HEK293 (cell line): Measurements from ENCODE around the gene PAIP1.

ENCODE experiments used
- CTCF ChIA-PET: fragments of 350-600 bp; formaldehyde crosslinking; extraction: SDS; loops from one replicate; lab custom pipeline; 2021; ENCODE audit warnings: antibody characterized with exemption; lab: Yijun Ruan, JAX
- POLR2A ChIA-PET: fragments of 300-600 bp; formaldehyde crosslinking; extraction: SDS; loops from one replicate; lab custom pipeline; 2020; ENCODE audit warnings: antibody characterized with exemption, inconsistent platforms; lab: Yijun Ruan, JAX
- H3K27ac ChIP-seq: fragments of 200-500 bp; sonication (Bioruptor generic); 2 replicates; pipeline ENCODE4 v1.5.1; 2014; ENCODE audit warnings: low read depth, low read length, control low read depth, inconsistent platforms; ENCODE audit errors: extremely low read depth
- H3K36me3 ChIP-seq, 2 experiments: fragments of 200-500 bp in 1 of 2; sonication (Bioruptor generic) in 1 of 2; 1 replicate in 1 of 2; 2 replicates in 1 of 2; pipeline ENCODE4 v1.5.1; 2014 to 2017; ENCODE audit warnings: inconsistent platforms in 2 of 2, low read length in 2 of 2; ENCODE audit not compliant: control insufficient read depth in 2 of 2, insufficient read depth in 1 of 2
- H3K4me1 ChIP-seq: fragments of 200-500 bp; sonication (Bioruptor generic); 2 replicates; pipeline ENCODE4 v1.5.1; 2014; ENCODE audit warnings: mild to moderate bottlenecking, low read length, inconsistent platforms; ENCODE audit not compliant: control insufficient read depth, insufficient read depth
- H3K4me3 ChIP-seq: 2 replicates; pipeline ENCODE4 v1.5.1; 2011; ENCODE audit warnings: low read depth, mild to moderate bottlenecking, control low read depth, low read length, moderate library complexity
- H3K9me3 ChIP-seq: fragments of 200-500 bp; sonication (Bioruptor generic); 2 replicates; pipeline ENCODE4 v1.5.1; 2014; ENCODE audit warnings: low read depth, low read length, inconsistent platforms; ENCODE audit not compliant: control insufficient read depth, insufficient read depth
- KLF16 ChIP-seq: fragments of 450-650 bp; formaldehyde crosslinking; IDR thresholded peaks from 2 replicates; pipeline ENCODE4 v1.5.1; 2017; ENCODE audit warnings: missing biosample characterization, missing genetic modification characterization
- MZF1 ChIP-seq: fragments of 450-650 bp; formaldehyde crosslinking; IDR thresholded peaks from 2 replicates; pipeline ENCODE4 v1.5.1; 2017; ENCODE audit warnings: missing biosample characterization, missing genetic modification characterization, borderline replicate concordance
- PATZ1 ChIP-seq: fragments of 450-650 bp; formaldehyde crosslinking; IDR thresholded peaks from 2 replicates; pipeline ENCODE4 v1.5.1; 2016; ENCODE audit warnings: missing biosample characterization, missing genetic modification characterization
- PBX3 ChIP-seq: sonication (generic); formaldehyde crosslinking; IDR thresholded peaks from 2 replicates; pipeline ENCODE4 v1.8.1; 2022; ENCODE audit warnings: mild to moderate bottlenecking, moderate library complexity, missing genetic modification reagents
- PRDM10 ChIP-seq: fragments of 450-650 bp; formaldehyde crosslinking; IDR thresholded peaks from 2 replicates; pipeline ENCODE4 v1.5.1; 2016; ENCODE audit warnings: missing biosample characterization, missing genetic modification characterization
- SCRT2 ChIP-seq: fragments of 450-650 bp; formaldehyde crosslinking; IDR thresholded peaks from 2 replicates; pipeline ENCODE4 v1.5.1; 2016; ENCODE audit warnings: missing biosample characterization, missing genetic modification characterization
- YY1 ChIP-seq: fragments of 450-650 bp; formaldehyde crosslinking; IDR thresholded peaks from 2 replicates; pipeline ENCODE4 v1.5.1; 2018; ENCODE audit warnings: missing biosample characterization, missing genetic modification characterization
- ZBTB44 ChIP-seq: fragments of 450-650 bp; IDR thresholded peaks from 2 replicates; pipeline ENCODE4 v1.5.1; 2018; ENCODE audit warnings: missing biosample characterization, mild to moderate bottlenecking, missing genetic modification characterization
- ZFP69B ChIP-seq: fragments of 450-650 bp; formaldehyde crosslinking; IDR thresholded peaks from 2 replicates; pipeline ENCODE4 v1.5.1; 2016; ENCODE audit warnings: missing biosample characterization, missing genetic modification characterization
- ZNF18 ChIP-seq: fragments of 450-650 bp; formaldehyde crosslinking; IDR thresholded peaks from 2 replicates; pipeline ENCODE4 v1.5.1; 2016; ENCODE audit warnings: missing biosample characterization, missing genetic modification characterization
- ZNF214 ChIP-seq: fragments of 450-650 bp; formaldehyde crosslinking; IDR thresholded peaks from 2 replicates; pipeline ENCODE4 v1.5.1; 2017; ENCODE audit warnings: missing biosample characterization, mild to moderate bottlenecking, missing genetic modification characterization, borderline replicate concordance
- ZNF302 ChIP-seq: fragments of 450-650 bp; formaldehyde crosslinking; IDR thresholded peaks from 2 replicates; pipeline ENCODE4 v1.5.1; 2016; ENCODE audit warnings: missing biosample characterization, missing genetic modification characterization, low read depth
- ZNF335 ChIP-seq: fragments of 450-650 bp; formaldehyde crosslinking; conservative IDR thresholded peaks from 2 replicates; pipeline ENCODE4 v1.5.1; 2016; ENCODE audit warnings: missing biosample characterization, missing genetic modification characterization
- ZNF391 ChIP-seq: fragments of 450-650 bp; formaldehyde crosslinking; IDR thresholded peaks from 2 replicates; pipeline ENCODE4 v1.5.1; 2016; ENCODE audit warnings: low read depth, missing biosample characterization, missing genetic modification characterization, borderline replicate concordance
- ZNF549 ChIP-seq: fragments of 450-650 bp; IDR thresholded peaks from 2 replicates; pipeline ENCODE4 v1.5.1; 2018; ENCODE audit warnings: missing biosample characterization, missing genetic modification characterization, mild to moderate bottlenecking, inconsistent platforms, moderate library complexity
- ZNF561 ChIP-seq: fragments of 450-650 bp; IDR thresholded peaks from 2 replicates; pipeline ENCODE4 v1.5.1; 2018; ENCODE audit warnings: missing biosample characterization, missing genetic modification characterization, borderline replicate concordance
- ZNF639 ChIP-seq: fragments of 450-650 bp; formaldehyde crosslinking; IDR thresholded peaks from 2 replicates; pipeline ENCODE4 v1.5.1; 2016; ENCODE audit warnings: missing biosample characterization, missing genetic modification characterization
- ZNF645 ChIP-seq: fragments of 450-650 bp; formaldehyde crosslinking; IDR thresholded peaks from 2 replicates; pipeline ENCODE4; 2016; ENCODE audit warnings: missing biosample characterization, missing genetic modification characterization
- ZNF785 ChIP-seq: fragments of 450-650 bp; formaldehyde crosslinking; IDR thresholded peaks from 2 replicates; pipeline ENCODE4 v1.5.1; 2016; ENCODE audit warnings: missing biosample characterization, missing genetic modification characterization

Gene PAIP1

GRCh38 chr5:43602461-43603343 is 45.8 kb upstream of the PAIP1 start, which contains the start of gene NNT (continued):
- peak; percentile 95 for TF ChIP-seq PATZ1 (tag by site-specific recombination)
- no peak for TF ChIP-seq ZNF214 (tag by site-specific recombination)
- TF ChIP-seq PBX3 (CRISPR knock-in tag): peak; percentile 67; the same call in 1 of the 2 replicates
- TF ChIP-seq ZNF561 (tag by site-specific recombination): no peak; the same call in 1 of the 2 replicates
- TF ChIP-seq ZNF302: no peak
- no peak for TF ChIP-seq ZNF639 (tag by site-specific recombination)
- TF ChIP-seq ZNF549 (tag by site-specific recombination): no peak
- no peak for TF ChIP-seq ZFP69B (tag by site-specific recombination)
- no peak for TF ChIP-seq SCRT2
- TF ChIP-seq KLF16 (tag by site-specific recombination): peak; percentile 30; the same call in 1 of the 2 replicates

- peaks cover 20% of the 10 kb centered on the region for H3K4me1 ChIP-seq
- H3K36me3 ChIP-seq: no peaks in the 10 kb centered on the region
- peak overlapping the region; percentile 90 for H3K4me3 ChIP-seq
- no peaks in the 10 kb centered on the region for H3K9me3 ChIP-seq
- peak overlapping the region; percentile 82 for H3K27ac ChIP-seq
- CTCF ChIA-PET: interaction anchor here (1.3 to 1.4 kb wide), 2 partner anchors 10 to 29 kb away, joined by 3 to 7 read pairs; no protein-coding TSS in a partner anchor
- POLR2A ChIA-PET: interaction anchor here (1.4 to 2.3 kb wide), 4 partner anchors 22 to 118 kb away, joined by 3 to 23 read pairs (median 6); partner anchors contain the start of genes C5orf34 and TMEM267
- TF ChIP-seq PRDM10 (tag by site-specific recombination): no peak
- TF ChIP-seq ZNF645 (tag by site-specific recombination): no peak
- 0 out of 2 replicates have a peak, but pooled peaks have one; percentile 39 for TF ChIP-seq MZF1 (tag by site-specific recombination)
- TF ChIP-seq ZBTB44 (tag by site-specific recombination): 0 out of 2 replicates have a peak, but pooled peaks have one; percentile 4
- TF ChIP-seq ZNF335 (tag by site-specific recombination): peak; percentile 75
- no peak for TF ChIP-seq ZNF391
- TF ChIP-seq ZNF785 (tag by site-specific recombination): no peak
- TF ChIP-seq ZNF18: 0 out of 2 replicates have a peak, but pooled peaks have one; percentile 41
- TF ChIP-seq YY1 (tag by site-specific recombination): 0 out of 2 replicates have a peak, but pooled peaks have one; percentile 15
Observed at GRCh38 chr5:43601454-43602260, 44.8 kb upstream of the PAIP1 start.
